ENCODE measurements around the gene SAMD3.

GRCh38 chr6:130190701-130191690 lies 31.8 kb downstream of the SAMD3 start:
- TF ChIP-seq POLR2AphosphoS5 (IDR thresholded peaks at IDR 0.05; ENCODE audit: low read depth) = no peak
- no peak for TF ChIP-seq CTCF (conservative IDR thresholded peaks at IDR 0.05; ENCODE audit: low read depth in 2 of 2)
- no peak for TF ChIP-seq JUNB (IDR thresholded peaks at IDR 0.05; ENCODE audit: unreplicated experiment)
- no peak for TF ChIP-seq EZH2 (IDR thresholded peaks at IDR 0.05; ENCODE audit: low read depth, unreplicated experiment)
